22Rv1 (cell line): ENCODE results near the gene PXYLP1.

Experiments used
- CTCF ChIP-seq: fragments of 450-650 bp; IDR thresholded peaks from 2 replicates; pipeline ENCODE4 v1.5.1; 2017; ENCODE audit warnings: mild to moderate bottlenecking
- ZFX ChIP-seq: fragments of 450-650 bp; IDR thresholded peaks from 2 replicates; pipeline ENCODE4 v1.6.1; 2017; ENCODE audit warnings: antibody characterized with exemption, borderline replicate concordance

DNA sequence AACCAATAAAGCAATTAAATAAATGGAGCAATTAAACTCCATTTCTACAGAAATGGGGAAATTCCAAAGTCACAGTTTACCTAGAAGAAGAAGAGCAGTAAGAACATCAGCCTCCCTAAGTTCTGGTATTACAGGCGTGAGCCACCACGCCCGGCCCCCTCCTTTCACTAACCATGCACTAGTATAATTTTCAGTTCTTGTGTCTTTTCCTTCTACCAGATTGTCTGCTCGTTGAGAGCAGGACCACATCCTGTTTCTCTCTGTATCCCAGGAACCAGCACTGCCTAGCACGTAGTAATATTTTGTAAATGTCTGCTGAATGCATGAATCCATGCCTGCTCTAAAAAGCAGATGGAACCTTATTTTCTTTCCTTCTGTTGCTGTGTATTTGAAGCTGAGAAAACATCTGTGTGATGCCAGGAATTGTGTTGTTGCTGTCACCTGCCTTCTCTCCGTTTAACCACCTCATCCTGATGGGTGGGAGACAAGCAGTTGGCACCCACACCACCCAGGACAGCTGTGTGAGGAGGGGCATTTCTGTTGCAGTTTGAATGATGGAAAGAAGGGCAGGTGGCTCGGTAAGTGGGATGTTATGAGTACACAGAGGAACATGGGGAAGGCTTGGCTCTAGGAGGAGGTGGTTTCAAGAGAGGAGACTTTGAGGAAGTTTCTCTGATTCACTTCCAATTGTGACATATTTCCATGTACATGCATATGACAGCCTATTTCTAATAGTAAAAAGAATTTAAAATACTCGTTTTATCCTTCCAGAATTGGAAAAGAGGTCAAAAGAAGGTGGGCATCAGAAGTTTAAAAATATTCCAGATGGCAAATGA is 30.1 kb downstream of the PXYLP1 start:
- no peak for TF ChIP-seq CTCF
- TF ChIP-seq ZFX = no peak
